GM19395 (cell line): ENCODE data around the gene LRRN4CL.
"Not testable (repeated sequence)": the region's sequence is repeated elsewhere in the genome, so short reads cannot be mapped to it uniquely, and the experiment has no call there.

Experiments used
- ATAC-seq: cut with Tn5 transposase; IDR thresholded peaks from one replicate; pipeline ENCODE4 v1.9.1; 2021; ENCODE audit warnings: mild to moderate bottlenecking, moderate library complexity; ENCODE audit not compliant: unreplicated experiment

Gene LRRN4CL

GRCh38 chr11:62689421-62690183 lies at the start of gene LRRN4CL:
Gene LRRN4CL (minus strand): TSS chr11:62689530. CDS start chr11:62688508, 1,022 bp downstream.
- ATAC-seq, result no peak

GRCh38 chr11:62737196-62737595 lies 47.9 kb upstream of the LRRN4CL start:
- ATAC-seq, result no peak

- no peak for ATAC-seq
These were observed 43.5 kb upstream of the LRRN4CL start for GRCh38 chr11:62732830-62733229.

GRCh38 chr11:62730076-62730475 lies 40.7 kb upstream of the LRRN4CL start:
- ATAC-seq, result not testable (repeated sequence)

GRCh38 chr11:62728171-62728988 lies 39.0 kb upstream of the LRRN4CL start, which contains the start of gene TTC9C:
Gene TTC9C (plus strand): TSS chr11:62728486. CDS start chr11:62728849, 363 bp downstream.
- ATAC-seq, result peak; percentile 31

- peak; percentile 66 for ATAC-seq
These were observed 38.5 kb upstream of the LRRN4CL start for GRCh38 chr11:62727872-62728170.

- peak; percentile 69 for ATAC-seq
These were observed 38.0 kb upstream of the LRRN4CL start, which contains the start of gene HNRNPUL2 for GRCh38 chr11:62727165-62727871. Gene HNRNPUL2 (minus strand): TSS chr11:62727457. CDS start chr11:62727156, 301 bp downstream.

GRCh38 chr11:62726915-62727164 lies 37.5 kb upstream of the LRRN4CL start:
- no peak for ATAC-seq

GRCh38 chr11:62726156-62726914 lies 37.0 kb upstream of the LRRN4CL start:
- ATAC-seq, result peak; percentile 1

GRCh38 chr11:62725646-62726045 lies 36.3 kb upstream of the LRRN4CL start:
- no peak for ATAC-seq

GRCh38 chr11:62724171-62724570 lies 34.8 kb upstream of the LRRN4CL start:
- ATAC-seq, result no peak

GRCh38 chr11:62721994-62722393 lies 32.7 kb upstream of the LRRN4CL start:
- no peak for ATAC-seq

- no peak for ATAC-seq
These were observed 30.1 kb upstream of the LRRN4CL start for GRCh38 chr11:62719302-62719978.

GRCh38 chr11:62716816-62717215 lies 27.5 kb upstream of the LRRN4CL start:
- ATAC-seq, result no peak

GRCh38 chr11:62716206-62716605 lies 26.9 kb upstream of the LRRN4CL start:
- no peak for ATAC-seq

GRCh38 chr11:62715150-62716130 lies 26.1 kb upstream of the LRRN4CL start:
- ATAC-seq, result no peak

- no peak for ATAC-seq
These were observed 24.0 kb upstream of the LRRN4CL start for GRCh38 chr11:62713343-62713742.

- no peak for ATAC-seq
These were observed 23.5 kb upstream of the LRRN4CL start for GRCh38 chr11:62712861-62713260.

GRCh38 chr11:62712276-62712812 lies 23.0 kb upstream of the LRRN4CL start:
- ATAC-seq, result no peak
